Measurements from ENCODE around the gene JARID2.
"Not testable (repeated sequence)": the region's sequence is repeated elsewhere in the genome, so short reads cannot be mapped to it uniquely, and the experiment has no call there.

JARID2 gene

DNA sequence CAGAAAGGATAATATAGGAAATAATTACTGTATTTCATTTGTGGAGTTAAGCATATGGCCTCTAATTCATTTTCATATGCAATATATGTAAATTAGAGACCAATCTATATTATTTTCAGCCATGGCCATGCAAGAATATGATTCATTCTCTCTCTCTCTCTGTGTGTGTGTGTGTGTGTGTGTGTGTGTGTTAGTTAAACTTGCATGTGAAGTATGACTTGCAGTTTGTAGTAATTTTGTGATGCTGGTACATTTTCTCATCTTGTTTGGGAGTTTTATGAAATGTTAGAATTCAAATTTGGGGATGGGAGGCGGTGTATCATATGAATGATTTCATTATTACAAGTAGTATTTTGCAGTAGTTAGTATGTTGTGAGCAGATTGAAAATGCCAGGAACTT, 74.8 kb downstream of the JARID2 start:
- H3F3A ChIP-seq (ENCODE audit: insufficient read depth), result no peaks in the 10 kb centered on the region
- no peaks in the 10 kb centered on the region for H3K9me2 ChIP-seq (replicated peaks; ENCODE audit: insufficient read depth, low read length)
- no peaks in the 10 kb centered on the region for H3K27me3 ChIP-seq (ENCODE audit: low read length)
- H3K9ac ChIP-seq (ENCODE audit: low read length), result no peak overlapping the region
- H3K27ac ChIP-seq (ENCODE audit: low read depth, low read length), result no peak overlapping the region
- no peak overlapping the region for H3K4me2 ChIP-seq (ENCODE audit: low read depth, low read length, poor library complexity, severe bottlenecking)
- no peaks in the 10 kb centered on the region for H3K79me2 ChIP-seq (ENCODE audit: insufficient read depth, low read length)
- H2AFZ ChIP-seq (ENCODE audit: low read depth, low read length, severe bottlenecking), result no peak overlapping the region
- no peaks in the 10 kb centered on the region for H3K9me3 ChIP-seq (ENCODE audit: insufficient read depth, low read length)
- peaks cover 8% of the 10 kb centered on the region; the same call in 1 of the 2 replicates for H4K20me1 ChIP-seq (ENCODE audit: low read depth, low read length)
- TF ChIP-seq EZH2phosphoT487 (conservative IDR thresholded peaks at IDR 0.05; ENCODE audit: low read length), result no peak
- TF ChIP-seq, protein P1, sequence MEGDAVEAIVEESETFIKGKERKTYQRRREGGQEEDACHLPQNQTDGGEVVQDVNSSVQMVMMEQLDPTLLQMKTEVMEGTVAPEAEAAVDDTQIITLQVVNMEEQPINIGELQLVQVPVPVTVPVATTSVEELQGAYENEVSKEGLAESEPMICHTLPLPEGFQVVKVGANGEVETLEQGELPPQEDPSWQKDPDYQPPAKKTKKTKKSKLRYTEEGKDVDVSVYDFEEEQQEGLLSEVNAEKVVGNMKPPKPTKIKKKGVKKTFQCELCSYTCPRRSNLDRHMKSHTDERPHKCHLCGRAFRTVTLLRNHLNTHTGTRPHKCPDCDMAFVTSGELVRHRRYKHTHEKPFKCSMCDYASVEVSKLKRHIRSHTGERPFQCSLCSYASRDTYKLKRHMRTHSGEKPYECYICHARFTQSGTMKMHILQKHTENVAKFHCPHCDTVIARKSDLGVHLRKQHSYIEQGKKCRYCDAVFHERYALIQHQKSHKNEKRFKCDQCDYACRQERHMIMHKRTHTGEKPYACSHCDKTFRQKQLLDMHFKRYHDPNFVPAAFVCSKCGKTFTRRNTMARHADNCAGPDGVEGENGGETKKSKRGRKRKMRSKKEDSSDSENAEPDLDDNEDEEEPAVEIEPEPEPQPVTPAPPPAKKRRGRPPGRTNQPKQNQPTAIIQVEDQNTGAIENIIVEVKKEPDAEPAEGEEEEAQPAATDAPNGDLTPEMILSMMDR (IDR thresholded peaks at IDR 0.05; ENCODE audit: insufficient read depth, low read length, poor library complexity, severe bottlenecking), result no peak
- no peaks in the 10 kb centered on the region for H3K36me3 ChIP-seq (ENCODE audit: low read length)
- H3K4me3 ChIP-seq (ENCODE audit: insufficient read depth, low read length, poor library complexity, severe bottlenecking), result no peak overlapping the region

DNA sequence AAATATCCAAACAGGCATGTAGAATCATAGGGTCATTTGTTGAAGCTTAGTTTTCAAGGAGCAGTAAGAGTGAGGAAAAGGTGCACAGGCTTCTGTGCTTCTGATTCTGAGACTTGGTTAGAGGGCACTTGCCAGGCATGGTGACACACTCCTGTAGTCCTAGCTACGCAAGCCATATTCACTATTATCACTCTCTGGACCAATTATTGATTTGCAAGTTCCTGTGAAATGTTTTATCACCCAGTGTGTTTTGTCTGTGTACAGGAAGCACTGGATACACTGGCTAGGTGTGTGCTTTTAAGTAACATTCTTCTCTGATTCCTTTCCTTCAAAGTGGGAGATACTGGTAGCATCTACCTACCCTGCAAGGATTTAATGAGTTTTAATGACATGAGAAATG, 76.3 kb downstream of the JARID2 start:
- no peaks in the 10 kb centered on the region for H3K79me2 ChIP-seq (ENCODE audit: insufficient read depth, low read length)
- H4K20me1 ChIP-seq (ENCODE audit: low read depth, low read length), result peaks cover 8% of the 10 kb centered on the region; the same call in 1 of the 2 replicates
- H3K9me3 ChIP-seq (ENCODE audit: insufficient read depth, low read length), result no peaks in the 10 kb centered on the region
- no peaks in the 10 kb centered on the region for H3K27me3 ChIP-seq (ENCODE audit: low read length)
- no peak overlapping the region for H3K4me2 ChIP-seq (ENCODE audit: low read depth, low read length, poor library complexity, severe bottlenecking)
- H3K4me3 ChIP-seq (ENCODE audit: insufficient read depth, low read length, poor library complexity, severe bottlenecking), result no peak overlapping the region
- no peak overlapping the region for H3K27ac ChIP-seq (ENCODE audit: low read depth, low read length)
- H3K9me2 ChIP-seq (replicated peaks; ENCODE audit: insufficient read depth, low read length), result no peaks in the 10 kb centered on the region
- H2AFZ ChIP-seq (ENCODE audit: low read depth, low read length, severe bottlenecking), result no peak overlapping the region
- no peaks in the 10 kb centered on the region for H3F3A ChIP-seq (ENCODE audit: insufficient read depth)
- no peaks in the 10 kb centered on the region for H3K36me3 ChIP-seq (ENCODE audit: low read length)
- H3K9ac ChIP-seq (ENCODE audit: low read length), result no peak overlapping the region
- TF ChIP-seq EZH2phosphoT487 (conservative IDR thresholded peaks at IDR 0.05; ENCODE audit: low read length), result no peak
- TF ChIP-seq, protein P1 (IDR thresholded peaks at IDR 0.05; ENCODE audit: insufficient read depth, low read length, poor library complexity, severe bottlenecking), result no peak

DNA sequence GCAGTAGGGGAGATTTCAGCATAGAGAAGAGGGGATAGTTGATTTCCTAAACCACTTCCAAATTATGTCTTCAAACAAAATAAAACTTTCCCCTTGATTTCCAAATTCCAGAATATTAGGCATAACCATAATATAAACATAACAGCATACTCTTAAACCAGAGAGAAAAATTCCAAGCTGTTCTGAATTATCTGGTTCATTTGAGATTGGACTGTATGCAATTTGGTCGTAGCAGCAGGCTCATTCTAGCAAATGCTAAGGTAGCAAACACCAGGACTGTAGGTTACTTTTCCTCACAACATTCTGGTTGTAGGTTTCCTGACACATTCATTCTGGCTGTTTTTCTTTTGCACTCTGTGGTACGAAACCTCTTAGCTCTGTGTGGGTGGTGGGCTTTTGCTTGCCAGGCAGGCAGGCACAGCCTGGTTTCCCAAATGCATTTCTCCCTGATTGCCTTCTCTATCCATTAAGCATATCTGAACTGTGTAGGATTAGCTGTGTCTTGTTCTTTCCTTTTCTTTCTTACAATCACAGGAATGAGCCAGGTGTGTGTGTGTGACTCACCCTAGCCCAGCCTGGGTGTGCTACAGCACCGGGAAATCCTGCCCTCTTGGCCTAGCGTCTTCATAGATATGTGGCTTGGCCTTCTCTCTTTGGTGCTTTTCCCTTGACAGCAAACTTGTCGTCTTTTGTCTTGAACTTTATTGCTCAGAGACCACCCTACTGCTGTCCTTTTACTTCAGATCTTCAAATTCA, 77.1 kb downstream of the JARID2 start:
- H4K20me1 ChIP-seq (ENCODE audit: low read depth, low read length), result peaks cover 8% of the 10 kb centered on the region; the same call in 1 of the 2 replicates
- H3K36me3 ChIP-seq (ENCODE audit: low read length), result no peaks in the 10 kb centered on the region

DNA sequence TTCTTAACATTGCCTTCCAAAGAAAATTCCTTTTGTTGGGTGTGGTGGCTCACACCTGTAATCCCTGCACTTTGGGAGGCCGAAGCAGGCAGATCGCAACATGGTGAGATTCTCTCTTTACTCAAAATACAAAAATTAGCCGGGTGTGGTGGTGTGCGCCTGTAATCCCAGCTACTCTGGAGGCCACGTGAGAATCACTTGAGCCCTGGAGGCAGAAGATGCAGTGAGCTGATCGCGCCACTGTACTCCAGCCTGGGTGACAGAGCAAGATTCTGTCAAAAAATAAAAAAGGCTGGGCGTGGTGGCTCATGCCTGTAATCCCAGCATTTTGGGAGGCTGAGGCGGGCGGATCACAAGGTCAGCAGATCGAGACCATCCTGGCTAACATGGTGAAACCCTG, 77.7 kb downstream of the JARID2 start:
- H4K20me1 ChIP-seq (ENCODE audit: low read depth, low read length); H3K27ac ChIP-seq (ENCODE audit: low read depth, low read length): not testable (repeated sequence)

More for the DNA sequence above, 77.1 kb downstream of the JARID2 start:
- Histone ChIP-seq H3K4me2 (ENCODE audit: low read depth, low read length, poor library complexity, severe bottlenecking) (no peak overlapping the region), H3K9me3 (ENCODE audit: insufficient read depth, low read length) (no peaks in the 10 kb centered on the region), H3K27me3 (ENCODE audit: low read length) (no peaks in the 10 kb centered on the region), H3K9ac (ENCODE audit: low read length) (no peak overlapping the region), H3K4me3 (ENCODE audit: insufficient read depth, low read length, poor library complexity, severe bottlenecking) (no peak overlapping the region), H3K27ac (ENCODE audit: low read depth, low read length) (no peak overlapping the region), H3K79me2 (ENCODE audit: insufficient read depth, low read length) (no peaks in the 10 kb centered on the region), H3K9me2 (replicated peaks; ENCODE audit: insufficient read depth, low read length) (no peaks in the 10 kb centered on the region), H3F3A (ENCODE audit: insufficient read depth) (no peaks in the 10 kb centered on the region), H2AFZ (ENCODE audit: low read depth, low read length, severe bottlenecking) (no peak overlapping the region)
- TF ChIP-seq, protein P1 (IDR thresholded peaks at IDR 0.05; ENCODE audit: insufficient read depth, low read length, poor library complexity, severe bottlenecking), result no peak
- TF ChIP-seq EZH2phosphoT487 (conservative IDR thresholded peaks at IDR 0.05; ENCODE audit: low read length), result no peak

More for the DNA sequence above, 77.7 kb downstream of the JARID2 start:
- not testable (repeated sequence) for H3K27me3 ChIP-seq (ENCODE audit: low read length); H3K9me2 ChIP-seq (replicated peaks; ENCODE audit: insufficient read depth, low read length); H3K9me3 ChIP-seq (ENCODE audit: insufficient read depth, low read length); H3K79me2 ChIP-seq (ENCODE audit: insufficient read depth, low read length); H3K4me2 ChIP-seq (ENCODE audit: low read depth, low read length, poor library complexity, severe bottlenecking); H3F3A ChIP-seq (ENCODE audit: insufficient read depth); H3K4me3 ChIP-seq (ENCODE audit: insufficient read depth, low read length, poor library complexity, severe bottlenecking); H3K9ac ChIP-seq (ENCODE audit: low read length); H2AFZ ChIP-seq (ENCODE audit: low read depth, low read length, severe bottlenecking); H3K36me3 ChIP-seq (ENCODE audit: low read length)

Measured in SU-DHL-6 (cell line).